Sigmoid colon (tissue), 7 donors: Measurements from ENCODE around the gene HNRNPL. TPM values are rescaled to one million over a fixed set of nuclear protein-coding genes. Genes with fewer than 3 reads are reported as not detected.
A peak's percentile ranks its signal among the peaks of the same experiment; 100 is the strongest.

Experiments
- DNase-seq: peaks from one replicate; pipeline ENCODE4 v3.0.0-alpha.2; 2019
- H3K27ac ChIP-seq, 4 donors: fragments of 200-600 bp; sonication (generic); one replicate each; pipeline ENCODE4 v1.5.1; 2016 to 2019; ENCODE audit warnings: mild to moderate bottlenecking in 1 of 4
- H3K27me3 ChIP-seq, 3 donors: fragments of 200-600 bp; sonication (generic); one replicate each; pipeline ENCODE4 v1.5.1; 2019; ENCODE audit warnings: mild to moderate bottlenecking in 1 of 3
- H3K36me3 ChIP-seq, 4 donors: fragments of 200-600 bp; sonication (generic); one replicate each; pipeline ENCODE4 v1.5.1; 2016 to 2019
- H3K4me1 ChIP-seq, 4 donors: fragments of 200-600 bp; sonication (generic); one replicate each; pipeline ENCODE4 v1.5.1; 2017 to 2019
- H3K4me3 ChIP-seq, 4 donors: fragments of 200-600 bp; sonication (generic); one replicate each; pipeline ENCODE4 v1.5.1; 2017 to 2019; ENCODE audit warnings: mild to moderate bottlenecking in 2 of 4, moderate library complexity in 1 of 4
- H3K9me3 ChIP-seq, 4 donors: fragments of 200-600 bp in 3 of 4; sonication (generic) in 3 of 4; one replicate each; pipeline versions ENCODE4 v1.5.1 to v1.6.1; 2013 to 2019
- EP300 ChIP-seq, 4 donors: sonication (generic); formaldehyde crosslinking; IDR thresholded peaks; one replicate each; pipeline ENCODE4 v1.6.1; 2017; ENCODE audit warnings: antibody characterized with exemption in 4 of 4
- POLR2A ChIP-seq, 2 donors: fragments of 450-650 bp; IDR thresholded peaks; one replicate each; pipeline ENCODE4 v1.6.1; 2016; ENCODE audit warnings: antibody characterized with exemption in 2 of 2, mild to moderate bottlenecking in 2 of 2, moderate library complexity in 2 of 2
- POLR2AphosphoS5 ChIP-seq, 4 donors: sonication (generic); formaldehyde crosslinking; IDR thresholded peaks; one replicate each; pipeline ENCODE4 v1.6.1; 2017; ENCODE audit warnings: antibody characterized with exemption in 4 of 4
- WGBS, 2 donors: extraction: QIAGEN DNeasy Blood & Tissue Kit; methylation state at CpG; one replicate each; pipeline ENCODE4 v1.1.7; 2013; 5-methylcytosine and 5-hydroxymethylcytosine counted together
- intact Hi-C: fragments of 100-400 bp; cut with DNase I; formaldehyde crosslinking; loops from one replicate; pipeline ENCODE4 v1.15.1; 2023
- polyA plus RNA-seq, 3 donors: library from polyadenylated mRNA; stranded (reverse); fragments of 200-250 nt; gene quantifications; one replicate each; pipeline ENCODE4 v1.2.3, GENCODE V29; 2013
- total RNA-seq, 4 donors: library from RNA; depleted of rRNA; stranded (reverse); fragments of >200 nt; gene quantifications; one replicate each; pipeline ENCODE4 v1.1.0, GENCODE V29; 2016
- TF ChIP-seq, protein P1 (sequence below), 4 experiments: fragments of 450-650 bp in 3 of 4; fragments of 200-600 bp in 1 of 4; IDR thresholded peaks; one replicate each; pipeline ENCODE4 v1.5.1; 2016 to 2019; ENCODE audit warnings: antibody characterized with exemption in 4 of 4, mild to moderate bottlenecking in 3 of 4, moderate library complexity in 2 of 4
- donor health status: healthy with polysubstance abuse.
- donor health status: Bipolar disorder and iron deficiency.
- donor health status: healthy.

The HNRNPL gene
- total and polyA plus RNA-seq, 7 donors, result 115 to 206 (median 160) TPM

DNA sequence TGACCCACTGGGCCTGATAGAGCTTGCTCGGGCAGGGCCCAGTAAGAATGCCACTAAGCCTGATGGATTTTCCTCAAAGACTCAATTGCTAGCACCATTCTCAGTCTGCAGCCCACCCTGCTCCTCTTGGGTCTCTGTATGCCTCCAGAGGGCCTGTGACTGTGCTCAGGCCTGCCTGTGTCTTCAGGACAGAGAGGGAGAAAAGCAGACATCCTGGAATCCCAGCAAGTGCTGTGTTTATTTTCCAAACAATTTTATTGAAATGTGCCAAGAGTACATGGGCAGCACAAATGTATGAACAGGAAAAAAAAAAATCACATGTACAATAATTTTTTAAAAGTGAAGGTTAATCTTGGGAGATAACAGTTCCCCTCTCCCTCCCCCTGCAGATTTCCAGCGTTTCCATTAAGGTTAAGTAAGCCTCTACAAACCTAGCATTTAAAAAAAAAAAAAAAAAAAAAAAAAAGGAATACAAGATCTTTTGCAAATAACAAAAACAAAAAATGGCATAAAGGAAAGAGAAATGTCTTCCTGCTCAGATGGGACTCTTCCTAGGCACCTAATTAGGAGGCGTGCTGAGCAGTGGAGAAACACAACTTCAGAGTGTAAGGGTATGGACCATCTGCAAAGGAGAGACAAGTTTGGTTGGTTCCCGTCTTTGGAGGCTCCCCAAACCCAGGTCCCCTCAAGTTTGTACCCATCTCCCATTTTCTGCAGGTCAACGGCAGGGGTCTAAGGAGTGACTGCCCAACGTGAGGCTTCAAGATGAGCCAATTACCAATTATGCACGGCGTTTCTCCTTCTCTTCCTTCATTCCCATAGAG, 13.4 kb downstream of the HNRNPL start:
- H3K27ac ChIP-seq, result peak overlapping the region in 3 of 4 donors; percentile 61 to 98 (median 96)

DNA sequence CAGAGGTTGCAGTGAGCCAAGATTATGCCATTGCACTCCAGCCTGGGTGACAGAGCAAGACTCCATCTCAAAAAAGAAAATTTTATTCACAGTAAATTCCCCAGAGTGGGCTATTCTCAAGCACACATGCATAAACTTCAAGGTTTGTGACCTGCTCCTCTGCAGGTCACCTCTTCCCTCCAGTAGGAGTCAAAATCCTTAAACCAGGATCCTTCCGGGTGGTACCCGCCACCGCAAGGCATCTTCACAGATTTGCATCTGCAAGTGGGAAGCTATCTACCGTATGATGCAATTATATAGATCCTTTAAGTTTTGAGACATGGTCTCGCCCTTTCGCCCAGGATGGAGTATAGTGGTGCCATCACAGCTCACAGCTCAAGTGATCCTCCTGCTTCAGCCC, 15.2 kb downstream of the HNRNPL start:
- Histone ChIP-seq H3K4me1 (peaks cover 0 to 39% (median 33%) of the 10 kb centered on the region in 4 donors), H3K36me3 (peaks cover 25 to 53% (median 39%) of the 10 kb centered on the region in 4 donors), H3K27me3 (no peaks in the 10 kb centered on the region), H3K4me3 (no peak overlapping the region), H3K9me3 (no peaks in the 10 kb centered on the region), H3K27ac (peak overlapping the region; percentile 6 to 98 (median 78))
- intact Hi-C loops, result loop anchor here (5.0 to 10.0 kb wide), 3 partner anchors 97 to 190 kb away; partner anchors contain the start of gene ACTN4
- WGBS, 2 donors, result 94 to 95% methylated on average over 6 of the region's 6 CpGs
- no peak for DNase-seq
- no peak for TF ChIP-seq EP300 (IDR thresholded peaks at IDR 0.05)
- no peak for TF ChIP-seq POLR2AphosphoS5 (IDR thresholded peaks at IDR 0.05)
- TF ChIP-seq, protein P1, sequence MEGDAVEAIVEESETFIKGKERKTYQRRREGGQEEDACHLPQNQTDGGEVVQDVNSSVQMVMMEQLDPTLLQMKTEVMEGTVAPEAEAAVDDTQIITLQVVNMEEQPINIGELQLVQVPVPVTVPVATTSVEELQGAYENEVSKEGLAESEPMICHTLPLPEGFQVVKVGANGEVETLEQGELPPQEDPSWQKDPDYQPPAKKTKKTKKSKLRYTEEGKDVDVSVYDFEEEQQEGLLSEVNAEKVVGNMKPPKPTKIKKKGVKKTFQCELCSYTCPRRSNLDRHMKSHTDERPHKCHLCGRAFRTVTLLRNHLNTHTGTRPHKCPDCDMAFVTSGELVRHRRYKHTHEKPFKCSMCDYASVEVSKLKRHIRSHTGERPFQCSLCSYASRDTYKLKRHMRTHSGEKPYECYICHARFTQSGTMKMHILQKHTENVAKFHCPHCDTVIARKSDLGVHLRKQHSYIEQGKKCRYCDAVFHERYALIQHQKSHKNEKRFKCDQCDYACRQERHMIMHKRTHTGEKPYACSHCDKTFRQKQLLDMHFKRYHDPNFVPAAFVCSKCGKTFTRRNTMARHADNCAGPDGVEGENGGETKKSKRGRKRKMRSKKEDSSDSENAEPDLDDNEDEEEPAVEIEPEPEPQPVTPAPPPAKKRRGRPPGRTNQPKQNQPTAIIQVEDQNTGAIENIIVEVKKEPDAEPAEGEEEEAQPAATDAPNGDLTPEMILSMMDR (IDR thresholded peaks at IDR 0.05), result no peak
- TF ChIP-seq POLR2A (IDR thresholded peaks at IDR 0.05), result no peak

More for the DNA sequence above, 13.4 kb downstream of the HNRNPL start:
- no peak overlapping the region for H3K4me3 ChIP-seq
- DNase-seq, result no peak
- no peaks in the 10 kb centered on the region for H3K27me3 ChIP-seq
- no peak for TF ChIP-seq POLR2AphosphoS5 (IDR thresholded peaks at IDR 0.05)
- TF ChIP-seq POLR2A (IDR thresholded peaks at IDR 0.05), result no peak
- TF ChIP-seq, protein P1 (IDR thresholded peaks at IDR 0.05), result no peak
- no peak for TF ChIP-seq EP300 (IDR thresholded peaks at IDR 0.05)
- intact Hi-C loops, result loop anchor here (1.0 to 10.0 kb wide), 2 partner anchors 11 to 192 kb away; partner anchors contain the start of gene ACTN4
- H3K36me3 ChIP-seq, result peaks cover 42 to 62% (median 51%) of the 10 kb centered on the region in 4 donors
- 71 to 83% methylated on average over 8 of the region's 8 CpGs for WGBS, 2 donors
- H3K4me1 ChIP-seq, result peaks cover 0 to 26% (median 21%) of the 10 kb centered on the region in 4 donors
- no peaks in the 10 kb centered on the region for H3K9me3 ChIP-seq

DNA sequence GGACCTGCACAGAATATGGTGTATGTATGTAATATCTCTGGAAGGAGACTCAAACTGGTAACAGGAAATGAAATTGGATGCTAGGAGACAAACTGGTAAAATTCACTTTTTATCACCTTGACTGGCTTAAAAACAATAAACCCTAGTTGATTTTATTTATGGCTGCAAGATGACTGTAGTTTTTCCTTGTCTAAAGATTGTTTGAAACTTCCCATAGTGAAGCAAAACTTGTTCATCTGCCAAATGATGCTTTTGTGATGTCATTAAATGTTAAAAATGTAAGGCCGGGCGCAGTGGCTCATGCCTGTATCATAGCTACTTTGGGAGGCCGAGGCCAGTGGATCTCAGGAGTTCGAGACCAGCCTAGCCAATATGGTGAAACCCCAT, 15.7 kb downstream of the HNRNPL start:
- peaks cover 20 to 53% (median 39%) of the 10 kb centered on the region in 4 donors for H3K36me3 ChIP-seq
- no peak for DNase-seq
- no peak for TF ChIP-seq EP300 (IDR thresholded peaks at IDR 0.05)
- TF ChIP-seq, protein P1 (IDR thresholded peaks at IDR 0.05), result no peak
- no peak for TF ChIP-seq POLR2AphosphoS5 (IDR thresholded peaks at IDR 0.05)
- H3K27me3 ChIP-seq, result no peaks in the 10 kb centered on the region
- H3K9me3 ChIP-seq, result no peaks in the 10 kb centered on the region
- intact Hi-C loops, result loop anchor here (5.0 to 10.0 kb wide), 3 partner anchors 97 to 189 kb away; partner anchors contain the start of gene ACTN4
- peak overlapping the region in 3 of 4 donors; percentile 92 to 98 (median 96) for H3K27ac ChIP-seq
- H3K4me1 ChIP-seq, result peaks cover 0 to 41% (median 33%) of the 10 kb centered on the region in 4 donors
- H3K4me3 ChIP-seq, result no peak overlapping the region
- WGBS, 2 donors, result 89% methylated on average over 4 of the region's 4 CpGs

DNA sequence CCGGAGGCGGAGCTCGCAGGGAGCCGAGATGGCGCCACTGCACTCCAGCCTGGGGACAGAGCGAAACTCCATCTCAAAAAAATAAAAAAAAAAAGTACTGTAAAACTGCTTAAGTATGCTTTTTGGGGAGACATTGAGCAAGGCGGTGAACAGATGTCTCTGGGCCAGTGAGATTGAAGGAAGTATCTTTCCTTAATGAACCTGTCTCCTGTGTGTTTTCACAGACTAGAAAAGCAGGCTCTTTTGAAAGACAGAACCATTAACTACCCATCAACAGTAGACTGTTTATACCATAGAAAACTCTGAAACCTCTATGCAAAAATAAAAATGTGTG, 16.7 kb downstream of the HNRNPL start:
- H3K36me3 ChIP-seq, result peaks cover 10 to 53% (median 33%) of the 10 kb centered on the region in 4 donors
- no peak overlapping the region for H3K4me3 ChIP-seq
- intact Hi-C loops, result loop anchor here (2.0 to 10.0 kb wide), 4 partner anchors 96 to 188 kb away; partner anchors contain the start of genes ACTN4, MRPS12 and SARS2
- H3K9me3 ChIP-seq, result no peaks in the 10 kb centered on the region
- peak overlapping the region in 3 of 4 donors; percentile 92 to 98 (median 96) for H3K27ac ChIP-seq
- H3K4me1 ChIP-seq, result peaks cover 0 to 43% (median 35%) of the 10 kb centered on the region in 4 donors
- no peak for DNase-seq
- 93 to 95% methylated on average over 7 of the region's 7 CpGs for WGBS, 2 donors
- TF ChIP-seq, protein P1 (IDR thresholded peaks at IDR 0.05), result no peak
- no peak for TF ChIP-seq EP300 (IDR thresholded peaks at IDR 0.05)
- no peak for TF ChIP-seq POLR2AphosphoS5 (IDR thresholded peaks at IDR 0.05)
- no peaks in the 10 kb centered on the region for H3K27me3 ChIP-seq
